AG04449 (cell line): Measurements from ENCODE around the gene BLTP3B.

Experiments
- CTCF ChIA-PET: fragments of 350-600 bp; formaldehyde crosslinking; extraction: SDS; loops from one replicate; lab custom pipeline; 2021; ENCODE audit warnings: antibody characterized with exemption; lab: Yijun Ruan, JAX
- POLR2A ChIA-PET: fragments of 400-600, 350-600 bp; formaldehyde crosslinking; extraction: SDS; loops from one replicate; lab custom pipeline; 2020; ENCODE audit warnings: antibody characterized with exemption, inconsistent platforms; lab: Yijun Ruan, JAX
- DNase-seq: peaks from one replicate; pipeline ENCODE4 v3.0.0-alpha.2; 2010; ENCODE audit warnings: low read depth, low spot score
- H3K4me3 ChIP-seq: 2 replicates; pipeline ENCODE4 v1.5.1; 2011; ENCODE audit warnings: low read depth, mild to moderate bottlenecking, control low read depth, low read length
- TF ChIP-seq, protein P1 (sequence below): IDR thresholded peaks from one replicate; pipeline ENCODE4 v1.5.1; 2011; ENCODE audit warnings: mild to moderate bottlenecking, moderate library complexity, low read length, control low read depth, inconsistent platforms; ENCODE audit not compliant: insufficient read depth; ENCODE audit errors: missing control alignments

The BLTP3B gene

GRCh38 chr12:100127766-100128511 is 14.7 kb downstream of the BLTP3B start:
- no peak overlapping the region for H3K4me3 ChIP-seq
- CTCF ChIA-PET = interaction anchor here (0.7 to 2.1 kb wide), 4 partner anchors 9 to 70 kb away, joined by 3 to 9 read pairs (median 4); no protein-coding TSS in a partner anchor
- TF ChIP-seq, protein P1, sequence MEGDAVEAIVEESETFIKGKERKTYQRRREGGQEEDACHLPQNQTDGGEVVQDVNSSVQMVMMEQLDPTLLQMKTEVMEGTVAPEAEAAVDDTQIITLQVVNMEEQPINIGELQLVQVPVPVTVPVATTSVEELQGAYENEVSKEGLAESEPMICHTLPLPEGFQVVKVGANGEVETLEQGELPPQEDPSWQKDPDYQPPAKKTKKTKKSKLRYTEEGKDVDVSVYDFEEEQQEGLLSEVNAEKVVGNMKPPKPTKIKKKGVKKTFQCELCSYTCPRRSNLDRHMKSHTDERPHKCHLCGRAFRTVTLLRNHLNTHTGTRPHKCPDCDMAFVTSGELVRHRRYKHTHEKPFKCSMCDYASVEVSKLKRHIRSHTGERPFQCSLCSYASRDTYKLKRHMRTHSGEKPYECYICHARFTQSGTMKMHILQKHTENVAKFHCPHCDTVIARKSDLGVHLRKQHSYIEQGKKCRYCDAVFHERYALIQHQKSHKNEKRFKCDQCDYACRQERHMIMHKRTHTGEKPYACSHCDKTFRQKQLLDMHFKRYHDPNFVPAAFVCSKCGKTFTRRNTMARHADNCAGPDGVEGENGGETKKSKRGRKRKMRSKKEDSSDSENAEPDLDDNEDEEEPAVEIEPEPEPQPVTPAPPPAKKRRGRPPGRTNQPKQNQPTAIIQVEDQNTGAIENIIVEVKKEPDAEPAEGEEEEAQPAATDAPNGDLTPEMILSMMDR = no peak
- POLR2A ChIA-PET = no interaction called here
- peak; percentile 28 for DNase-seq

DNA sequence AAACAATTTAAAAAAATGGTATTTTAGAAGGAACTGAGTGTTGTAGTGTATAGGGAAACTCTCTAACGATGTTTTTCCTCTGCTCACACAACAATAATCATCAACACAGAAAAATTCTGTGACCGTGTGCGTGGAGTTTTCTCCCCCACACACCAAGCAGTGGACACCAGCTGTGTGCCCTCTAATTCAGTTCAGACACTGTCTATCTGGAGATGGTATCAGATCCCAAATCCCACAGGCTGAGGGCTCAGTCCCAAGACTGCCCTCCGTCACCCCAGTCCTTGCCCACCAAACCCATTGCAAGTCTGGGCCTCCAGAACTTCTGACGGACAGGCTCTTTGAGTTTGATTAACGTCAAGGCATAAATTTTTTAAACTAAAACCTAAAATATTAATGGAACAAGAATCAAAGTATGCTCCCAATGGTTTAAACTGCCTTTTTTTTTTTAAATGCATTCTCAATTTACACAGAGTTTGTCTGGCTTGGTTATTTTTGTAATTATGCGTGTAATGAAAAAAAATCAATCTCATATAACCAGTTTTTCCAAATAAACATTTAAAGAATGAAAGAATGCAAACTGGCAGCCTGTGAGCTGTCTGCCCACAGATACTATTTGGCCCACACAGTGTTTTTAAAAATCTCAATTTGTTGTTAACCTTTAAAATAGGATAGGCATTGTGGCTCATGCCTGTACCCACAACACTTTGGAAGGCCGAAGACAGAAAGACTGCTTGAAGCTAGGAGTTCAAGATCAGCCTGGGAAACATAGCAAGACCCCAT is 19.2 kb downstream of the BLTP3B start:
- H3K4me3 ChIP-seq = no peak overlapping the region
- TF ChIP-seq, protein P1 = no peak
- DNase-seq = no peak
- CTCF ChIA-PET = no interaction called here
- POLR2A ChIA-PET = no interaction called here

DNA sequence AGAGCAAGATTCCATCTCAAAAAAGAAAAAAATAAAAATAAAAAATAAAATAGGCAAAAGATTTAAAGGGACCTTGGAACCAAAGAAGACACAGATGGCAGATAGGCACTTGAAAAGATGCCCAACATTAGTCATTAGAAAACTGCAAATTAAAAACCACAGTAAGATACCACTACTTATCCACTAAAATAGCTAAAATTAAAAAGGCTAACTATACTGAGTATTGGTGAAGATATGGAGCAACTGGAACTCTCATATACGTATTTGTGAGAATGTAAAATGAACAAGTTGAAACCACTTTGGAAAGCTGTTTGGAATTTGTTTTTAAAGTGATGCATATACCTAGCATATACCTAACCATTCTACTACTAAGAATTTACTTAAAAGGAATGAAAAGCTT is 22.3 kb downstream of the BLTP3B start:
- TF ChIP-seq, protein P1 = no peak
- H3K4me3 ChIP-seq = no peak overlapping the region
- ChIA-PET POLR2A (no interaction called here), CTCF (interaction anchor here (1.2 kb wide), 1 partner anchor 9 kb away, joined by 4 read pairs; no protein-coding TSS in a partner anchor)
- DNase-seq = no peak

GRCh38 chr12:100115291-100115690 is 27.4 kb downstream of the BLTP3B start:
- no peak for DNase-seq
- TF ChIP-seq, protein P1 = no peak
- ChIA-PET CTCF (interaction anchor here (0.8 kb wide), 1 partner anchor 20 kb away, joined by 3 read pairs; no protein-coding TSS in a partner anchor), POLR2A (no interaction called here)
- no peak overlapping the region for H3K4me3 ChIP-seq

GRCh38 chr12:100114574-100114973 is 28.1 kb downstream of the BLTP3B start:
- ChIA-PET CTCF (no interaction called here), POLR2A (no interaction called here)
- H3K4me3 ChIP-seq = no peak overlapping the region
- TF ChIP-seq, protein P1 = no peak
- no peak for DNase-seq

DNA sequence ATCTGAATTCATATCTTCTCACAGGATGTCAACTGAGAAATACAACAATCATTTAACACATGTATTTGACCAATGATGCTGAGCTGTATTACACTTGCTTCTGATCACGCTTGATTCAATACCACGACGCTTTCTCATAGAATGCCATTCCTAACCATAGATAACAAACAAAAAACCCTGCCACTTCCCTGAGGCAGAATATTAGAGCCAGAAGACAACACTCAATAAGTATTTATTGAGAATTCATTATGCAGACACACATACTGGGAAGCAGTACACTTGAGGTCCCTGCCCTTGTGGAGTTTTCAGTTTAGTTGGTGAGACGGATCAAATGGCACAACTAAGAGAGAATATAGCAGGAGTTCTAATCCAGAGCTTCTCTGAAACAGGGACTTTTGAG is 32.4 kb downstream of the BLTP3B start:
- CTCF ChIA-PET = interaction anchor here (1.0 kb wide), 1 partner anchor 33 kb away, joined by 3 read pairs; no protein-coding TSS in a partner anchor
- no peak for DNase-seq
- no peak overlapping the region for H3K4me3 ChIP-seq
- TF ChIP-seq, protein P1 = no peak
- POLR2A ChIA-PET = no interaction called here
